H4 (cell line): ENCODE measurements around the gene F5. TPM values are rescaled to one million over a fixed set of nuclear protein-coding genes. Genes with fewer than 3 reads are reported as not detected.

Source experiments
- DNase-seq: peaks from one replicate; pipeline ENCODE4 v3.0.0-alpha.2; 2015; ENCODE audit warnings: low spot score
- total RNA-seq: library from RNA; depleted of rRNA; stranded (reverse); fragments of >200 nt; shearing (Covaris generic); gene quantifications from 2 replicates; pipeline ENCODE4 v1.2.3, GENCODE V29; 2014

Gene F5
- total RNA-seq, 1 experiment from 2014 or later, result not detected

GRCh38 chr1:169588785-169589485 lies 2.7 kb upstream of the F5 start:
- DNase-seq, result no peak

- no peak for DNase-seq
These were observed 1.8 kb upstream of the F5 start for GRCh38 chr1:169588112-169588511.

GRCh38 chr1:169586067-169586394 lies 250 bp downstream of the F5 start:
- DNase-seq, result no peak

GRCh38 chr1:169585181-169585580 lies 1.1 kb downstream of the F5 start:
- no peak for DNase-seq

DNA sequence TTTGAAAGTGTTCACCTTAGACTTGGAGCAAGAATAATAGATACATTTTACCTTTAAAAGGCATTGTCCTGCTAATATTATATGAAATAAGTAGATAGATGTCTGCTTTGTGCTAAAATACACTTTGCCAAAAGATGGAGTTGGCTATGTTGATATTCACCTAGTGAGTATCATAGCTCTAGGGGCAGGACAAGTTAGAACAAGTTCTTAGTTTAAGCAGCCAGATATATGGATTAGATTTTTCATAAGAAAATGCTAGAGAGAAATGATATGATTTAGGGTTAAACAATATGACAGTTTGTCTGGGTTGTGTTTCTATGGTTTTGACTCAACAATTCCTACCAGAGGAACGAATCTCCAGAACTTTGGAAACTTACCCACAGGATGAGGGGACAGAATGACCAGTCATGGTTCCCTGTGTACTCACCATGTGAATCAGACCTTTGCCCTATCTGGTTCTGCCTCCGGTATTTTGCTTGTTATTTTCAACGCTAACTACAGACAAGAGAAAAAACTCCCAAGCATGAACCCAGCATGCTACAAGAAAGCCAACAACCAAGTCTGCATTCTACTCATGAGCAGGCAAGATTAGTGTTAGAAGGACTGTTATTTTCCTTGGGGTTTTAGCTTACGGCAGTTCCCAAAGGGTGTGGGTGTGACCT lies 1.7 kb downstream of the F5 start:
- DNase-seq, result no peak

DNA sequence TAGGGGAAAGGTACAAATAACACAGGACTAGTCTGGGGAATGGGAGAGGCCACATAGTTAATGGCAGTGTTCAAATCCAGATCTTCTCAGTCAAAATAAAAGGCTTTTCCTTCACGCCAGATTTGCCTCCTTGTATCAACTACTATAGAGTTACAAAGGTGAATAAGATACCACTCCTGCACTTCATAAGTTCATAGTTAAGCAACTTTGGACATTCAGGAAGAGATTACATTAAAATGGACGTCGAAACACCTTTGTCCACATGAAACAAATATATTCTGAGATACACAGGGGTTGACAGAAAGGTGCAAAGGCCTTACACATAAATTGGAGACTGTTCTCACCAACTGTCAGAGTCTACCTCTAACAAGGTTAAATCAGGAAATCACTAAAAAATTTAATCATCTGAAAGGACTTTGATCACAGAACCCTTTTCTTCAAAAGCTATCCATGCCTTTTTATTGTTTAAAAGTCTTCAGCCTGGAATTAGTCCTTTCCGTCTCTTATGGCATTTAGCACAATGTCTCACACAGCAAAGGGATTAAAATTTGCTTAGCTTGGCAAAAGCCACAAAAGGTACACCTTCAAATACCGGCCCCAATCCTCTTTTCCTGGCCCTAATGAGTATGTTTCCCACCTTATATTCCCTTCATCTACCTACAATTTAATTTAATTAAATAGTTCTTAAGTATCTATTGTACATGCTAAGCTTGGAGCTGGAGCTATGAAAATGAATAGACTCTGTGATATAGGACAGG lies 8.1 kb downstream of the F5 start:
- no peak for DNase-seq

DNA sequence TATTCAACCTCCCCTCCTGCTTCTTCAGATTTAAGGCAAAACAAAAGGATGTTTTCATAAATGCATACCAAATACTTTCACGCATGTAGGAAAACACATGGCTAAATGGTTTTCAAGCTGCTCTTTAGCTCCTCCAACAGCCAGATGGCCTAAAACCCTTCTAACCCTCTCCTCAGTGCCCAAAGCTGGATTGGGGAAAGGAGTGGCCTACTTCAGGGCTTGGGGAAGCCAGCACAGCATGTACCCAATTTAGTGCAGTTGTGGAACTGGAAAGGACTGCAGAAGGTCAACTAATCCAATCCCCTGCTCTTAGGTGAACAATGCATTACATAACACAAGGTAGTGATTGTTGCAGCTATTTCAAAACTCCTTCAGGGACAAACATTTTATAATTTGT lies 9.3 kb downstream of the F5 start:
- no peak for DNase-seq

DNA sequence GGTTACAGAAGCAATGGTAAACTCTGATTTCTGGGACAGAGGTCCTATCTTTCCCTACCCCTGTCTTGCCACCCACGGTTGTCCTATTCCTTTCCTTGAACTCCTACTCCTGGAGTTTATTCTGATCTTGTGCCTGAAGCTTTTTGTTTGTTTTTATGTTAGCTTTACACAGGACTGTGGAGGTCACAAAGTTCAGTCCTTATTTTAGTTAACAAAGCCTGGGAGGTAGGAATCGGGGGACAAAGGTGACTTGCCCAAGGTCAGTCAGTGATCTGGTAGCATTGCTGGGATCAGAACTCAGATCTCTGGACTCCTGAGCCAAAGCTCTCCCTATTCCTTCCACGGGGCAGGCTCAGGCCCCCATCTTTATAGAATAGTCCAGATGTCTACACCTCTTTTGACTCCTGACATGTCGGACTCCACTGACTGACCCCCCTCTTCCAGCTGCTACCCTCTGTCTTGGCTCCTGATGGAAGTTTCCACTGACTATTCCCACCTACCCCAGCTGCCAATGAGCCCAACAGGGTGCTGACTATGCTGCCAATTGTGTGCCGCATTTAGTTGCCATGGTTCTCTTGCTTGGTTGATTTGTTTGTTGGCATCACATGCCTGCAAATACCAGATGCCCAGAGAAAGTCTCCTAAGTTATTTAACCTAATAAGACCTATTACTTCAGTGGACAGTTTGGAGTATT lies 9.9 kb downstream of the F5 start:
- no peak for DNase-seq

DNA sequence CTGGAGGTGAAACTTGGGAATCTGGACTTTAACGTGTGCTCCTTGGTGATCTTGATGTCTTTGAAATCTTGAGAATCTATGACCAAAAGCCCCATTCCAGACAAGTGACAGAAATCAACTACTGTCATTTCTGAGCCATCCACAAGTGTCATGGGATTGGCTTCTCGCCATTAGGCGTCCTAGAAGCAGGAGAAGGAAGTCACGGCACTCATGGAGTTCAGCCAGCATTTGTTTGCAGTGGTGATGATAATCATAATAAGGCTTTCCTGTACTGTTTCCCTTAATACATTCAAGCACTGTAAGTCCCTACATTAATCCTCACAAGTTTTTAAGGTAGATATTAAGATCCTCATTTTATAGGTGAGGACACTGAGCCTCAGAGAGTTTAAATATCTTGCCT lies 11.9 kb downstream of the F5 start:
- no peak for DNase-seq

DNA sequence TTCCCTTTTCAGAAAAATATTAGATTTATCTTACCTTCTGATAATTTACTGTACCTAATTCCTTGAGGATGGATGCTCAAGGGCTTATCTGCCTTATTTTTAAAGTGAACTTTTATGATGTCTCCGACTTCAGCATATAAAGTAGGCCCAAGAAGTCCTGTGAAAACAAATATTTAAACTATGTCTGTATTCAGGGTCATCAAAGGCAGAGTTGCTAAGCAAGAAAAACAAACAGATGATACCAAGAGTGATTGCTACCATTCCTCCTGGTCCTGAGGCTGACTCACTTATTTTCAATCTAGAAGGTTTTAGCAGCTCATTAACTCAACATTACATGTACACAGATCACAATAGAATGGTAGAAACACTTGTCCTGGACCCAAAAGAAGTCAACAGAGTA lies 14.1 kb downstream of the F5 start:
- no peak for DNase-seq

DNA sequence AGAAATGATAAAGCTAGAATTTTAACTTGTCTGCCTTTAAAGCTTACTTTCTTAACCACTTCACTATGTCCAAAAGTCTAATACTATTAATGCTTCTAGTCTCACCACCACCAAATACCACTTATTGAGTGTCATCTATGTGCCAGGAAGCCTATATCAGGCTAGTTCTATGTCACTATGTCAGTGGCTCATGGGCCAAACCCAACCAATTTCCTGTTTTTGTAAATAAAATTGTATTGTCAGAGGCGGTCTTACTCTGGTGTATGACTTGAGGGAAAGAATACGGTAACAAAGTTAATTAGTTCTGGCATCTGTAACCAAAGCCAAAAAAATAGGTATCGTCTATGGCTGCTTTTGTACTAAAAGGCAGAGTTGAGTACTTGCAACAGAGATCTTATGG lies 14.8 kb downstream of the F5 start:
- DNase-seq, result no peak

DNA sequence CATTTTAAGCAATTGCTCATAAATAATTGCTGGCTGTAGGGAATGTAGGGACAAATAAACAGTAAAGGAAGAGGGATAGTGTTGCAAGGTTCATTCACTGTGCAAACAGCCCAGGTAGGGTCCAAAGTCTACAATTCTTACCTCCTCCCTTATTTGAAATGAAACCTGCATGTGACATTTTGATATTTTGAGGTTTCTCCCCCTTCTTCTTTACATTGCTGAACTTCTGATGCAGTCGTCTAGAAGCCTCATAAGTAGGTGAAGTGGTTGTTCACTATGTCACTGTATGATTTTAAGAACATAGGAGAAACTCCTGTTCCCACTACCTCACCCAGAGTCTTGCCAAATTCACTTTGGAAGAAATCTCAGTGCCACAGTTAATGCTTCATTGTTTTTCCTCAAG lies 16.1 kb downstream of the F5 start:
- no peak for DNase-seq

- no peak for DNase-seq
These were observed 17.8 kb downstream of the F5 start for GRCh38 chr1:169568497-169568896.

DNA sequence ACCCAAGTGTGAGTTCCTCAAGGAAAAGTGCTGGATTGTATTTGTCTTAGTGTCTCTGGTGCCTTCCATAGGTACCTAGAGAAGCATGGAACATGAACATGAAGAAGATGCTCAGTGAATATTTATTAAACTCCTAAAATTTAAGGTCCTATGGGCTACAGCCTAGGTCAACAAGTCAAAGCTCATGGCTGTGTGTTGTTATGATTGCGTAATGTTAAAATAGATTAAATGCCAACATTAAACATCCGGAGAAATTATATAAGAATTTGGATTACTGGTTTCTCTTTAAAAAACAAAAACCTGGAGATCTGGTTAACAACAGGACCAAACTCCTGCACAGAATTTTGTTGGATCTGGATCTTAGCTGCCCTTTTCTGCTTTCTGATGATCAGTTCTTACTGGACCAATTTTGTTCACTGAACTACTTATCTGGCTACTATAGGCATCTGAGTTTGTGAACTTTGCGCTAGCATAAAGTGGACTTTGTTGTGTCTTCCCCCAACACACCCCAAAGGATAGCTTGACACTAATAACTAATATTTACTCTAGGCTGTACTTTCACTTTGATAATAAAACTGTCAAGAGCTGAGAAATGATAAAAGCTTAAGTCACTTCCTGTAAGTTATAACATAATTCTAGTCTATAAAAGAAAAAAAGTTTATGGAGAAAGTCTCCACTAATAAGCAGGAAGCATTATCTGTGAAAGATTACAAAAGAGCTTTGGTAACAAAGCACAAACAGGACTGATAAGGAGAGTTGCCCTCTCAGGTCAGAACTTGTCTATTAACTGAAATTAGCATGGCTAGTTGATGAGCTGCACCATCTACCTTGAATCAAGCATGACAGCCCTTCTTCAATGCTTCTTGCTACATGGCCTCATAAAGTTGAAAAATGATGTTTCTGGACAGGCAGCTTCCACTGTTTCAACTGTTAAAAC lies 20.7 kb downstream of the F5 start:
- DNase-seq, result no peak

DNA sequence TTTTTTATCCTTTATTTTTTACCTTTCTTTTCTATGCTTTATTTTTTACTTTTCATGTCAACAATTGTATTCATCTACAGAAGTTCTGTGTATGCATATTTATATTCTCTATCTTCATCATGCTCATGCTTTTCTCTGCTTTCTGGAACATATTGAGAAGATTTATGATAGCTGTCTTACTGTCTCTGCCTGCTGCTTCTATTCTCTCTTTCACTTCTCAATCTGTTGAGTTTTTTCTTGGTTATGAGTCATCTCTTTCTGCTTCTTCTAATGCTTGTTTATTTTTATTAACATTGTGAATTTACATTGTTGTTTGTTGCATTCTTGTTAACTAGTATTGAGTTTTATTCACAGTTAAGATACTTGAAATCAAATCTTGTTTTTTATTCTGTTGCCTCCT lies 22.6 kb downstream of the F5 start:
- no peak for DNase-seq

- no peak for DNase-seq
These were observed 23.2 kb downstream of the F5 start for GRCh38 chr1:169563019-169563615.

DNA sequence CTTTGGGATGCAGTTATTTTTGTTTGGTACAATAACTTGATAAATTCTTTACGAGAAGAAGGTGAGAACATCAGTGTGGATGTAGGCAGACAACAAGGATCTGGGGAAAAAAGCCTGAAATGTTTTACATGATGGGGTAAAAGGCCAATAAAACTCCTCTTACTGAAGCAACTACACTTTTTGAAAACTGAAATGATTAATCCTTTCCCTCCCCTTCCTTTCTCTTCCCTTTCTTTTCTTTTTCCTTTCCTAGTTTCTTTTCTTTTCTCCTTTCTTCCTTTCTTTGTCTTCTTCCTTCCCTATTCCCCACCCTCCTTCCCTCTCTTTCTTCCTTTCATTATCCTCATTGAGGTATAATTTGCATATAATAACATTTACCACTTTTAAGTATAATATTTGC lies 24.6 kb downstream of the F5 start:
- DNase-seq, result no peak

GRCh38 chr1:169557131-169557530 lies 29.1 kb downstream of the F5 start:
- DNase-seq, result no peak

GRCh38 chr1:169550294-169550693 lies 36.0 kb downstream of the F5 start:
- peak; percentile 53 for DNase-seq

DNA sequence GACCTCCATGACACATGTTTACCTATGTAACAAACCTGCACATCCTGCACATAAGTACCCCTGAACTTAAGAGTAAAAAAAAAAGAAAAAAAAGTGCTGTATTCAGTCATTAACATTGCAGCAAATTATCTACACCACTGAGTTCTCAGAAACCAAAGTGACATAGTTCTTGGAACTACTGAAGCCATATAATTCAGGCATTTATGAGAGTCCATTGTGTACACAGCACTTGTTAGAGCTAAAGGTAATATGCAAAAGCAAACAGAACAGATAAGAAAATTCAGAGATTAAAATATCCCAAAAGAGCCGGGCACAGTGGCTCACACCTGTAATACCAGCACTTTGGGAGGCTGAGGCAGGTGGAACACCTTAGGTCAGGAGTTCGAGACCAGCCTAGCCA lies 38.0 kb downstream of the F5 start:
- no peak for DNase-seq
